Skeletal muscle cell (primary cell): ENCODE measurements around the gene MDFI.

Source experiments
- DNase-seq: peaks from one replicate; pipeline ENCODE4 v3.0.0-alpha.2; 2010; ENCODE audit warnings: low read depth
- H3K4me3 ChIP-seq: 2 replicates; pipeline ENCODE4 v1.5.1; 2011; ENCODE audit warnings: low read depth, mild to moderate bottlenecking, control low read depth, low read length, moderate library complexity

MDFI gene

GRCh38 chr6:41659935-41660334, 21.7 kb downstream of the MDFI start:
- H3K4me3 ChIP-seq: no peak overlapping the region
- DNase-seq: no peak

DNA sequence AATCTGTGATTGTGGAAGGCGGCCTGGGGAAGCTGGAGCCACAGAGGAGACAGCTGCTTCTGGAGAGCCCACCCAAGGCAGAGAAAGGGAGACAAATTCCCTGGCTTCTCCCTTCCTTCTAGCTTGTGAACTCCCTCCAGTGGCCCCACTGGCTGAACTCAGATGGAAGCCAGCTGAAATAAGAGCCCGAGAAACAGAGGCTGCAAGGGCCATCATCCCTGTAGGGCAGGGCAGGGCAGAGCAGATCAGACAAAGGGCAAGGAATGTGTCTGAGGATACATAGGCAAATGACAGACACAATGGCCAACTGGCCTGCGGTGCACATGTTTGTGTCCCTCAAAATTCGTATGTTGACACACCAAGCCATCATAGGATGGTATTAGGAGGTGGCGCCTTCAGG, 25.3 kb downstream of the MDFI start:
- no peak for DNase-seq

DNA sequence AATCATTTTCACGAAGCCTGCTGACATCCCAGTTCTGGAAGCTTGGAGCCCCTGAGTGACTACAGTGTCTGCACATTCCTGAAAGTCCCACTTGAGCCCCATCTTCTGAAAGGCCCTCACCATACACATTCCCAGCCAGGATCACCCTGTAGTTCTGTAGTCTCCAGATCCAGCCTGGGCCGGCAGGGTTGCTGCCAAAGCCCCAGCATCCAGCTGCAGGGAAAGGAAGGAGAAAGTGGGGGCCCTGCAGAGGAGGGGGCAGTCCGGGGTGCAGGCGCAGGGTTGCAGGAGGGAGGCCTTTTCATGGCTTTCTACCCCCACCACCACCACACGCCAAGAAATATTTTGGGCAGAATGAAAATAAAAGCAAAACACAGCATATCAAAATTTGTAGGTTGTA, 26.0 kb downstream of the MDFI start:
- DNase-seq: no peak
- H3K4me3 ChIP-seq: no peak overlapping the region

More for the DNA sequence above, 25.3 kb downstream of the MDFI start:
- no peak overlapping the region for H3K4me3 ChIP-seq

GRCh38 chr6:41667195-41667594, 28.9 kb downstream of the MDFI start:
- DNase-seq: no peak
- no peak overlapping the region for H3K4me3 ChIP-seq

DNA sequence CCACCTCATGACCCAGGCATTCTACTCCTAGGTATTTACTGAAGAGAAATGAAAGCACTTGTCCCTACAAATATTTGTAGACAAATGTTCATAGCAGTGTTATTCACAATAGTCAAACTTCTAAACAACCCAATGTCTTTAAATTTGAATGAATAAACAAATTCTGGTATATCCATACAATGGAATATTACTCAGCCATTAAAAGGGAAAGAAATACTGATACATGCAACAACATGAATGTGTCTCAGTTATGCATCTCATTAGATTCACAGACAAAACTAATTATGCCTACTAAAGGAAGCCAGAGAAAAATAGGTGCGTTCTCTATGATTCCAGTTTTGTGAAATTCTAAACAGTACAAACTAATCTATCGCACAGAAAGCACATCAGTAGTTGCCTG, 30.7 kb downstream of the MDFI start:
- no peak for DNase-seq
- H3K4me3 ChIP-seq: no peak overlapping the region

DNA sequence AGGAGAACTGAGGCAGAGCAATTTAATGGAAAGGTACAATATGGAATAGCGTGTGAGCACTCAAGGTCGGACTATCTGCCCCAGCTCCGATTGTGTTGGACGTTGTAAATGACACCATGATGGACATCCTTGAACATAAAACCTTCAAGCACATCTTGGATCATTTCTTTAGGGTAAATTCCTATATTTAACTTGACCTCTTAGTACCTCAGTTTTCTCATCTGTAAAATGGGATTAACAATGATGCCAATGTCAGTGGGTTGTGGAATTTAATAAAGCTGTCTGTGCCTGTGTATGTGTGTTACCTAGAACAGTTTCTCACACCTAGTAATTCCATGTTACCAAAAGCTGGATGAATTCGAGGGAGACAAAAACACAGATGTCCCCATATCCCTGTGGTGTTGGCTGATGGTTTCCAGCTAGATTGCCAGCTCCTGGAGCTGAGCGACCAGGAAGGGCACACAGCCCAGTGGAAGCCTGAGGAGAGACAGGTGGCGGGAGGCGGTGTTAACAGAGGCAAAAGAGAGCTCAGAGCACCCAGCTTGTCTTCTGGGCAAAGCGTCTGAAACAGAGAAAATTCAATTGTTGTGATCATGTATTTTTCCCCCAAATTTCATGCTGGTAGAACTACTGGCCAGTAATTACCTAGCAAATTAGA, 32.6 kb downstream of the MDFI start:
- H3K4me3 ChIP-seq: no peak overlapping the region
- DNase-seq: no peak

DNA sequence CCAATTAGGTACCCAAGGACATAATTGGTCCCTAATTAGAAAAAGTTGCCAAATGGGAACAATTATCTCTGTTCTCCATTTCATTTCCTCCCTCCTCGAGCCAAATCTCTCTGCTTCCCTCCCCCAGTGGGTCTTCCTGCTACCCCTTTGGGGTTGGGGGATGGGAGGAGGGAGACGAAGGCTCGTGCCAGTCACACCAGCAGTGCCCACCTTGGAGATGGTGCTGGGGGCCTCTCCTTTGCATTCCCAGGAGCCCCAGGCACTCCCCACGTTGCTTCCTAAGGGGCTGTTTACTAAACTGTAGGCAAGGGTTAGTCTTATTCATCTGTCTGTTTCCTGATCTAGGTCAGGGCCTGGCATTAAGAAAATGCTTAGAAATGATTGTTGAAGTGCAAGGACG, 33.1 kb downstream of the MDFI start:
- H3K4me3 ChIP-seq: no peak overlapping the region
- no peak for DNase-seq

DNA sequence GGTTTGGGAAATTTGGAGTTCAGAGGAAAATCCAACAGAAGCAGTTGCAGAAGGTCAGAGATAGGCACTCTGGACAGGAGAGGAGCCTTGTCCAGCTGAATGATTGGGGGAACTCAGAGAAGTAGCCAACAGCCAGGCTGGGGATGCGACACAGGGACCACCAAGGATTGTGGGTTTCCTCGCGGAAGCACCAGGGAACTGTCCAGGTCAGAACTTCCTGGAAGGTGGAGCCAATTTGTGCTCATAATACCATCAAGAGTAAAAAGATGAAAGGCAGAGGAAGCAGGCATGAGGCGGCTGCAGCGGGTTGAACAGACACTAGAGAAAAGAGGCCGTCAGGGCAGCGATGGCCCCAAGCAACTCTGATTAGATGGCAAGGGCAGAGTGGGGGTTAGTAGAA, 33.7 kb downstream of the MDFI start:
- no peak overlapping the region for H3K4me3 ChIP-seq
- no peak for DNase-seq

DNA sequence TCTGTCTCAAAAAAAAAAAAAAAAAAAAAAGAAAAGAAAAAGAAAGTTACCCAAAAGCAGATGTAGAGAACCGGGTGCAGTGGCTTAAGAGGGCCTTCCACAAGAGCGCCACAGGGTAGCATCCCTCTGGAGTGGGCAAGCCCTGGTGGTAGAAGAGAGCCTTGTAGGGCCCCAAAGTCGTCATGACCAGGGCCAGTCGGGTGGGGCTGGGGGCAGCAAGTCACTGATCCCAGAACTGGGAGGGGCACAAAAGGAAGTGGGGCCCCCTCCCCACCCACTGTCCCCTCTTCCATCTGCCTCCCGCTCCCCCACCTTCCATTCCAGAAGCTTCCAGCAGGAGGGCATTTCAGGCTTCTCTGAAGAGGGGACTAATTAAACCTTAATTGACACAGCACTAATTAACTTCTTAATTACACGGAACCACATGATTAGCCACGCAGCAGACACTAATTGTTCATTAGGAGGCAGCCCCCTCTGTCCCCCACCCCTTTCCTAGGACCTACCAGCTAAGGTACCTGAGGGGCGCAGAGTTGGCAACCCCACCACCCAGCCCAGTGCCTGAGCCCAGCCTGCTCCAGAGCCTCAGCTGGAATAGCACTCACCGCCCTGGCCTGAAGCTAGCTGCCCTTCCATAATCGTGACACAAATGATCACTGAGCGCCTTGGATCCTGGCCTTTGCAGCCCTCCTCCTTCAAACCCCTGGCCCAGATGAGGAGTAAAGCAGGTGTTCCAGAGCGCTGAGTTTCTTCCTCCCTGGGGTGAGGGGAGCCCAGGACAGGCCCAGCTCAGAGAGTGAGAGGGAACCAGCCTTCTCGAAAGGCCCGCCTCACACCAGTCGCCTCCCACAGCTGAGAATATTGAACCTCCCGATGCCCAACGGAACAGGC, 34.8 kb downstream of the MDFI start:
- no peak overlapping the region for H3K4me3 ChIP-seq
- no peak for DNase-seq

DNA sequence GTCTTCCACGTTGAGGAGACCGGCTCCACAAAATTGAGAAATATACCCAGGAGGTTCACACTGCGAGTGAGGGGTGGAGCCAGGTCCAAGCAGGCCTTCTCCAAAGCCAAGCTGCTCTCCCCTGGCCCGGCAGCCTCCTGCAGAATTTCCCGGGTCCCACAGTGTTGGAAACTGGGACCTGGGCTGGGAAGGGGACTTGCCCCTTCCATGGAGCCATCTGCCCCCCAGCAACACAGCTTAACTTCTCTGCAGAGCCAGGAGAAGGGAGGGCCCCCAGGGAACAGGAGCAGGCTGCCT, 35.4 kb downstream of the MDFI start:
- DNase-seq: no peak
- no peak overlapping the region for H3K4me3 ChIP-seq

- H3K4me3 ChIP-seq: no peak overlapping the region
- no peak for DNase-seq
Observed at GRCh38 chr6:41674231-41675000, 36.1 kb downstream of the MDFI start.

GRCh38 chr6:41675176-41675775, 37.0 kb downstream of the MDFI start:
- H3K4me3 ChIP-seq: no peak overlapping the region
- DNase-seq: no peak

- H3K4me3 ChIP-seq: no peak overlapping the region
- DNase-seq: no peak
Observed at GRCh38 chr6:41675992-41676391, 37.7 kb downstream of the MDFI start.

- no peak for DNase-seq
- no peak overlapping the region for H3K4me3 ChIP-seq
Observed at GRCh38 chr6:41676431-41676830, 38.2 kb downstream of the MDFI start.

DNA sequence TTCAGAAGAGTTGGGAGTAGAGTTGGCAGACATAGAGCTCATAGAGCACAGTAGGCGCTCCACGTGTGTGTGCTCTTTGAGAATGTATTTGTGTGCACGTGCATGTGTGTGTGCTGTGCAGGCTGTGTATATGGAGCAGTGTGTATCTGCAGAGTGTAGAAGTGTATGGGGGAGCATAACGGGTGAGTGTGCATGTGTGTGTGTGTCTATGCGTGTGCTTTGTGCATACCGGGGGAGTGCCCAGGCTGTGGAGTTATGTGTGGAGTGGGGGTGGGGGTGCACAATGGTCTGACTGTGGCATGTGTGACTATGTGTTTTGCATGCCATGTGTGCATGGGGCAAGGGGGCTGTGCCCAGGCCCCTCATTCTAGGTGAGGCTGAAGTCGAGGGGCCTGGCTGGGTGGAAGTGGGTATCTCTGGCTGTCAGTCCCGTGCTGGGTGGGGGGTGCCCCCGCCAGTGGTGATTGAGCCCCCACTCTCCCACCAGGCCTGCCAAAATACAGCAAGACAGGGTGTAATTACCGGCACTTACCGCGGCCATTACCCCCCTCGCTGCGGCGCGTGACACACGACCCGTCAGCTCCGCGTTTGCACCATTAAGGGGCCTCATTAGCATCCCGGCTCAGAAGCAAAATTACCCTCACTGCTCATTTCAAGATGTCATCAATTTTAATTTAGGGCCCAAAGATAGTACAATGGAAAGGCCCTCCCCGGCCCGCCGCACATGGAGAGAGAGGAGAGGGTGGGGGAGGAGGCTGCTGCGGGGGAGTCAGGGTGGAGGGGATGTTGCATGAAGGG, 39.1 kb downstream of the MDFI start:
- no peak overlapping the region for H3K4me3 ChIP-seq
- DNase-seq: no peak

DNA sequence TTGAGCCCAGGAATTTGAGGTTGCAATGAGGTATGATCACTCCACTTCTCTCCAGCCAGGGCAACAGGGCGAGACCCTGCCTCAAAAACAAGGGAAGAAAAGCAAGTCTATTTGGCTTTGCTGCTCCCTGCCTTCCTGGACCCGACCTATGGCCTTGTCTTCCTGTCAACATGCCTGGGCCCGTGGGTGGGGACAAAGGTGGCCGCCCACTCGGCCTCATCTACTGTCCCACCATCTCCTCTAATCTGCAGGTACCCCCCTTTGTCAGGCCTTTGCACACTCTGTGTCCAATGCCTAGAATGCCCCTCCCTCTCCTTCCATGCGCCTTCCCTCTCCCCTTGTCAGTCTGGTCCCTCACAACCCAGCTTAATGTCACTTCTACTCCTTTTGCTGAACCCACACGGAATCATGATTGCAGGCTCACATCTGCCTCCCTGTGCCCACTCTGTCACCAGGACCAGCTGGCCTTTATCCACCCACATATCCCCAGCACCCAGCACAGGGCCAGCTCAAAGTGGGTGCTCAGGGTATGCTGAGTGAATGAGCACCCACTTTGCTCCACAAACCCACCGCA, 40.3 kb downstream of the MDFI start:
- H3K4me3 ChIP-seq: no peak overlapping the region

GRCh38 chr6:41679696-41680095, 41.4 kb downstream of the MDFI start:
- H3K4me3 ChIP-seq: no peak overlapping the region
- DNase-seq: no peak

More for the DNA sequence above, 40.3 kb downstream of the MDFI start:
- no peak for DNase-seq

DNA sequence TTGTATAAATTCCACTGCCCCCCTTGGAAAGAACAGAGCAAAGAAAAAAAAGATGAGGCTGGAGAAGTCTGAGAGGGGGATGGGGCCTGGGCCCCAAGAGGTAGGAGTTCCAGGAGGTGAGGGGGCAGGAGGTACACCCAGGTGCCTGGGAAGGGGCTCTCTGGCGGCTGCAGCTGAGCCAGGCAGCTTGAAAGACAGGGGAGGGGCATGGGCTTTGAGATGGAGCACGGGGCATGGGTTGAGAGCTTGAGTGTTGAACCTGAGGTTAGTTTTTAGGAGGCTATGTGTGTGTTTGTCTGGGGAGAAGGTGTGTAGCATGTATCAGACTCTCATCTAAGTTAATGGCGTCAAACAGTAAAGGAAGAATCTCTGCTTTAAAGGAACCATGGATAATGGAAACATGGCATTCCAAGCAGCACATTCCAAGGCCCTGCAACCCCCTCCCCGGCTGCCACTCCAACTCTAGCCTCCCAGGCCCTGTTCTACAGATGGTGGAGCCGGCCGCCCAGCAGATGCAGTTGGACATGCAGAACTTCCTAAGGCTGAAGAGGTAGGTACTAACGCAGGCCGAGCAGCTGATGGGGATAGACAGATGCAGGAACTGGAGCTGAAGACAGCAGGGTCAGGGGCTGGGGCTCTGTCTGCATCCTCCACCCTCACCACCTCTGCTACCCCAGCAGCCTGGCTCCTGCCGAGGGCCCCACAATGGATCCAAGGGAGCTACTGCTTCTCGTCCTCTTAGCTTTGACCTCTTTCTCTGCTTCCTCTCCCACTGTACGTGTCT, 42.1 kb downstream of the MDFI start:
- DNase-seq: no peak
- no peak overlapping the region for H3K4me3 ChIP-seq
